ENCODE results near the gene SP140L.
A peak's percentile ranks its signal among the peaks of the same experiment; 100 is the strongest.
"Not testable (repeated sequence)": the region's sequence is repeated elsewhere in the genome, so short reads cannot be mapped to it uniquely, and the experiment has no call there.

The SP140L gene

DNA sequence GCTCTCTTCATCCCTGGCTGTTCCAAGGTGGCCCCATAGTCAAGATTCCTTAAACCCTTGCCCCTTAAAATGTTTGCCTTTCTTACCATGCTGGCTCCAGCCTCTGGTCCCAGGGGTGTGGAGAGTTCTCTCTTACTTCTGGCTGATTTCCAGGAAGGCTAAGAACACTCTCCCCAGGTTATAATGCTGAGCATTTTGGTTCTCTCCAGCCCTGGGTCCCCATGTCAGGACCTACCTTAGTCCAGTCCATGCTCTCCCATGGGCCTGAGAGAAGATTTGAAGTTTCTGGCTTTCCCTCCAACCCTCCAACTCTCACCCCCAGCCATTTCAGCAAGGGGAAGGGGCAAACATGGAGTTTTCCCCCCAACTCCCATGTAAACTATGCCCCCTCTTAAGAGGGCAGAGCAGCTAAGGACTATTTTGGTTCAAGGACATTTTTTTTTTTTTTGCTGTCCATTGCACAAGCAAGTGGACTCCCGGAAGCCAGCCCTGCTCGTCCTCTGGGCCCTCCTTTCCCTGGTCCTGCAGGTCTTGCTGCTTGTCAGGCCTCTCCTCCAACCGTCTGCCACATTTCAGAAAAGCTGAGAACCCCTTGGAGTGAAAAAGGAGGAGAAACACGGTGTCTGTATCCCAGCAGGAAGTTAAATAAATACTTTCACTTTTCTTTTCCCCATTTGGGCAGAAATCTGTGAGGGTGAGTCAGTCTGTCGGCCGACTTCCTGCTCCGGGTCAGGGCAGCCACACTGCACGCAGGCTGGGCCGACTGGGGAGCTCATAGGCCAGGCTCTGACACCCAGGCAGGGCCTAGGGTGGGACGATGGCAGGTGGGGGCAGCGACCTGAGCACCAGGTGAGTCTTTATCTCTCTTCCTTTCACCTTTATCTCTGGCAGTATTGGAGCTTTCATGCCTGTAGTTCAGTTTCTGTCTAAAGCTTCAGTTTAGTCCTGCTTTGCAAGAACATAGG lies at the start of gene SP140L:
TSS of gene SP140L (plus strand) at position 741 of the 965 bp plus-strand sequence. CDS start at position 818, 77 bp downstream.
- DNase-seq, result peak; percentile 69

DNA sequence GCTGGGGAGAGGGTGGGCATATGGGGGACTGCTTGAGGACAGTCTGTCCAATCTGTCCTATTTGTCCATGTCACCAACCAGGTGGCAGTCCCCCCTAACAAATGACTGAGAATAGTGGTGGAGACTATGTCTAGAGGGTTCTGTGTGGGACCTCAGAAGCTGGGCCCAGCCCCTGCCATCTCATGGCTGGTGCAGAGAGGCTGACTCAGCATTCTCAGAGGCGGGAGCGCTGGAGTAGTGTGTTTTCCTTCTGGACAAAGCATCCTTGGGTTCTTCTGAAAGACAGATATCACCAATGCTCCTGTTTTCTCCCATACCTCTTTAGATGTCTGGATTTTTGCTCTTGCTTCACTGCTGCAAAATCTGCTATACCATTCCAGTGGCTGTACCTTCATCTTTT lies 44.1 kb upstream of the SP140L start:
- DNase-seq, result no peak

DNA sequence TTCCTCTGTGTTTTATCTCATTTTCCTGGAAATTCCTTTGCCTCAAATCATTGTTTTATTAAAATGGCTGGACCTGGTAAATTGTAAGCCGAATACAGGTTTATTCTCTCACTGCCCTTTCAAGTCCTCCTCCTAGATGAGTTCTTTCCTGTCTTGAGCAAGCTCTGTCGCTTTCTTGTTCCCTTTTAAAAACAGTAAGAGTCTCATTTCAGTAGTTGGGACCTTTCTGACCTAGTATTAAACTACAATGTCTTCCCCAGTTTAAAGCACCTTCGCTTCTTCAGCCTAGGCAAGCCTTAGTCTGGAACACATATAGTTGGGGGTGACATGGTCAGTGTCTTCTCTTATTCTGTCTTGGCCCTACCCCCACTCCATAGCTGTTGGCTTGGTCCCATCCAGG lies 40.9 kb upstream of the SP140L start:
- DNase-seq, result no peak

DNA sequence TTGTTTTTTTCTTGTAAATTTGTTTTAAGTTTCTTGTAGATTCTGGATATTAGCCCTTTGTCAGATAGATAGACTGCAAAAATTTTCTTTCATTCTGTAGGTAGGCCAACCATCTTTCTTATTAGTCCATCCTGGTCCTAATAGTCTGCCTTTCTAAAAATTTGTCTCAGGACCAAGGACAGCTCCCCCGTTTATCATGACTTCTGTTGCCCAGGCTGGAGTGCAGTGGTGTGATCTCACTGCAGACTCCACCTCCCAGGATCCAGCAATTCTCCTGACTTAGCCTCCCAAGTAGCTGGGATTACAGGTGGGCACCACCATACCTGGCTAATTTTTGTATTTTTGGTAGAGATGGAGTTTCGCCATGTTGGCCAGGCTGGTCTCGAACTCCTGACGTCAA lies 37.7 kb upstream of the SP140L start:
- not testable (repeated sequence) for DNase-seq

DNA sequence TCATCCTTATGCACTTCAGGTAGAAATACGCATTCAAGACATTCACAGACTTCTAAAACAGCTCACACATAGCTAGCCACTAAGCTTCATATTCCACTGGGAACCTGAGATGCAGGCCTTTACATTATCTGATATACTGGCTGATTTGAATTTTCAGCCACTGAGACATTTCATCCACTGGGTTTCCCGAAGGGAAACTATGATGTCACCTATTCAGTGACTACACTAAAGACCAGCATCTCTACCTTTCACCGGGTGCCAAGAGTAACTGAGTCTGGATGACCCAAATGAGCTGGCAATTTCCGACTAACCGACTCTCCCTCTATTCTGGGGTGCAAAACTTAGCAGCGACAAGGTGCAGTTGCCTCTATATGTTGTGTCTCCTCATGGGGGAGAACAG lies 31.8 kb upstream of the SP140L start:
- DNase-seq, result no peak

DNA sequence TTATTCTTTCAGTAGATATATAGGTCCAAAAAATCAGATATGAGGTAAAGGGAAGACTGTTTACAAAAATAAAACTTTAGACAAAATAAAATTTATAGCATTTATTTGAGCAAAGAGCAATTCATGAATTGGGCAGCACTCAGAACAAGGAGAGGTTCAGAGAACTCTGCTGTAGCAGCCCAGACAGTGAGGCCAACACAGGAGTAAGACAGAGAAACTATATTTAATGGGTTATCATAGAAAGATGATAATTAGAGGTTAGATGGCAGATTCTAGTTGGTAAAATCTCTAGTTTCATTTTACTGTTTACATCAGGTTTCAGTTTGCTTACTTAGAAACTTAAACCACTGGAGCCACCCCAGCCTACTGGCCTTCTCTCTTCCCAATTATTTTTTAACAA lies 30.1 kb upstream of the SP140L start:
- DNase-seq, result no peak

DNA sequence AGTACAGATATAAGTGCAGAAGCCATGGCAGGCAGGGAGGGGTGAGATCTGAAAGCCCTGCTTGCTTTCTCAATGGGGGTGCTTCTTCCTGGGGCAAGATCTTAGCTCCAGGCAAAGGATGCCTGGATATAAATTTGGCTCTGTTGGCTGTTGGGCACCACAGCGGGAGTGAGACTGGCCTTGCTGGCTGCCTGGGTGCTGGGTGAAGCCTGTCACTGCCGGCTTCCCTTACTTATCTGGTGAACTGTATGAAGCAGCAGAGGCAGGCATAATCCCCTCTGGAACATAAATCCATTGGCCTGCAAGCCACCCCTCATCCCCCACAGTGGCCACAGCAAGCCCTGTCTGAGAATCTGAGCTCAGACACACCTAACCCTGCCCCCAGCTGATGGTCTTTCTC lies 27.4 kb upstream of the SP140L start:
- no peak for DNase-seq

DNA sequence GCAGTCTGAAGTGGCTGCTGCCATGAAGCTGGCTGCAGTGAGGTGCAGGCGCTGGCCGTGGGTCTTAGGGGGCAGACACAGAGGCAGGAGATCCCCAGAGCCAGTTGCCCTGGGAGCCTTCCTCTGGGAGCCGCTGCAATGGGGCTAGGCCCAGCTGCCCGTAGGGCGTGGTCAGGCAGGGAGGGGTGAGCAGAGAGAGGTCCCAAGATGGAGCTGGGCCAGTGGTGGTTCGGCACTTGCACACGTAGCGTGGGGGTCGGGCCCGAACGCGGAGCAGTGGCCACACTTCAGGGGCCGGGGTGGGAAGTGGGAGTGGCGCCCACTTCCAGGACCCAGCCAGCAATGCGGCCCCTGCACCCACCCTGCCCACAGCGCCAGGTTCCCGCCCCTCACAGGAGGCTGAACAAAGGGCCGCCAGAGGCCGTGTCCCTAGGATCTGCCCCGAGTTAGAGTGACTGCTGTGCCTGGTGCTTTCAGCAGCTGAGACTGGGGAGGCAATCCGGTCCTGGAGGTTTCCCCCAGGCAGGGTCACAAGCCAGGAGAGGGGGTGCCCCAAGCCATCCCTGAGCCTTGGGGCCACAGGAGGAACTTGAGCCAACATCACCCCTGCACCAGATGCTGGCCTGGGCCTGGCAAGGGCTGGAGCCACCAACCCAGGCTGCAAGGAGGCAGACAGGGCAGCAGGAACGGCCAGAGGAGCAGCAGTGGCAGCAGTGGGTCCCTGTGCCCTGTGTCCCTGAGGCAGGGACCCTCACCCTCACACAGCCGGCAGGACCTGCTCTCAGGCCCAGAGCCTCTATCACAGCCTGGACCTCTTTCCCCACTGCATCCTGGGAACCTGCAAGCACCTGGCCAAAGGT lies 21.3 kb upstream of the SP140L start:
- no peak for DNase-seq

DNA sequence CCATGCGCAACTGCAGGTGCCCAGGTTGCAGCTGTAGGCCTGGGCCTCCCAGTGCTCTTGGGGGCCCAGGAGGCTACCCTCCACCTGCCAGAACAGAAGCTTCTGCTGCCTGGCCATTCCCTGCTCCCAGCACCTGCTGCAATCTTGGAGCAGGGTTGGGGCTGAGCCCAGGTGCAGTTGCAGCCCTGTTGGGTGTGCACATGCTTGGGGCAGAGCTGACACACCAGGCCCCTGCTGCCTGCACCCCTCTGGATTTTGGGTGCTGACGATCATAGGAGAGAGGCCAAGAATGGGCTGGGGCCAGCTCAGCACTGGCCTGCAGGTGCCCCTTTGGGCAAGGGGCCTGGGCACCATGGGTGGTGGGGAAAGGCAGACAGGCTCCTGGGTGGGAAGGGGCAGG lies 20.5 kb upstream of the SP140L start:
- DNase-seq, result no peak

DNA sequence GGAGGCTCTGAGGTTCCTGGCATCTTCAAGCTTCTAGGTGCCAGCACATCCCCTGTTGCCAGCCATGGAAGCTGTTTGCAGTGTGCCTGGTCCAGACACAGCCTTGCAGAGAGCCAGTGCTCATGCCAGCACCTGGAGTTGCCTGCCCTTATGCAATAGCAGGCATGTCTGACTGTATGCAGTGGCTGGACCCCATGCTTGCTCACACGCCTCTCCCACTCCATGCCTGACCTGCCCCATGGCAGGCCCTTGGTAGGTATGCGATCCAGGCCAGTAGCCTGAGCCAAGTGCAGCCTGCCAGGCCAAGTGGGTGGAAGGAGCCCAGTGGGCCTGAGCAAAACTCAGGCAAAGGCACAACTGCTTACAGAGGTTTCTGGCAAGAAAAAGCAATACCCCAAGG lies 19.5 kb upstream of the SP140L start:
- DNase-seq, result no peak

DNA sequence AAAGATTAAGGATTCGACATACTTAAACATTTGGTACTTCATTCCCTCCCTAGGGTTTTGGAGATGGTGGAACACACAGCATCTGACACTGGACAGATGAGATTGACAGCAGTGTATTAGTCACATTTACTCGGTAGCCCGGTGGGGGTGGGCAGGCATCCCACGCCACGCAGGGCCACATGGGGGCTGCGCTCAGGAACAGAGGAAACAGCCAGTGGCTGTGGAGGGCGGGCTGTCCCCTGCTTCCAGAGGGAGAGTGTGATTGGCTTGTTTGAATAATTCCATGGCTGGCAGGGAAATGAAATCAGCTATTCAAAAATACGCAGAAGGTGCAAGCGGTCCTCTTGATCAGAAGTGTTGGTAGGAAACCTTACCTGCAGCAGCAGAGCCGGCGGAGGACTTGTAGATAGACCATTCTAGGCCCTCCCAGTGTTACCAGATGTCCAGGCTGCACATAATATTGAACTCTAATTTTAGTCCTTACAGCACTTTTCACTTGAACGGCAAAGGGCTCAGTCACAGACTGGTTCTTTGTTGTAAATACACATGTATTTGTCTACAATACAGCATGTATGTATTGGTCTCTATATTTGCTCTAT lies 18.5 kb upstream of the SP140L start:
- no peak for DNase-seq

DNA sequence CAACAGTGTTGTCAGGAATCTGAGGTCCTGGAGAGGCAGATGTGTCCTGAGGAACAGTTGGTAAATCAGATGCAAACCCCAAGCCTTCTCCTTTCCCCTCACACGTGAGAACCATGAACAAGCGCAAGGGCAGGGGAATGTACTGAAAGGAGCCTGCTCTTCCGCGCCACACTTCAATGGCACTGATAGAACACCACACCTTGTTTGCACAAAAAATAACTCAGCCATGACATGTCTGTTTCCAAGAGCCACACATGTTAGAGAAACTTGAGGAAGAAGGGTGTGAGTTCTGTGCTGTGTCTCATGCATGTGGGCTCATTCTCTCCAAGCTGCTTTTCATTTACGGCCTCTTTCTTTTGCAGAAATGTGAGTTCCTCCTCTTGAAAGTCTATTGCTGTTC lies 16.2 kb upstream of the SP140L start:
- not testable (repeated sequence) for DNase-seq

DNA sequence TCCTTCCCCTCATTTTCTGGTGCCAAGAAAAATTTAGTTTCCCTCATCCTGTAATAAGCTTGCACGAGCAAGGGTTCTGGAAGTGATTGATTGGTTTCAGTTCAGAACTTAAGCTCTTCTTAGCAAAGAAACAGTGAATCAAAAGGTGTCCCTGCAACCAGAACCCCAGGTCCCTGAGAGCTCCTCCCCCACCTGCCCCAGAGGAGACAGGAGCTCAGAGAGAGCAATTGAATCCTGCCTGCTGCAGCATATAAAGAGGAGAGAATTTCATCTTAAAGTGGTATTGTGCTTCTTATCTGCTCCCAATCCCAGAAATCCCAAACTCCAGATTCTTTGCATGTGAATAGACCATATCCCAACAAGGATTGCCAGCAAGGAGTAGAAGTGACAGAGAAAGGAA lies 15.4 kb upstream of the SP140L start:
- DNase-seq, result not testable (repeated sequence)

DNA sequence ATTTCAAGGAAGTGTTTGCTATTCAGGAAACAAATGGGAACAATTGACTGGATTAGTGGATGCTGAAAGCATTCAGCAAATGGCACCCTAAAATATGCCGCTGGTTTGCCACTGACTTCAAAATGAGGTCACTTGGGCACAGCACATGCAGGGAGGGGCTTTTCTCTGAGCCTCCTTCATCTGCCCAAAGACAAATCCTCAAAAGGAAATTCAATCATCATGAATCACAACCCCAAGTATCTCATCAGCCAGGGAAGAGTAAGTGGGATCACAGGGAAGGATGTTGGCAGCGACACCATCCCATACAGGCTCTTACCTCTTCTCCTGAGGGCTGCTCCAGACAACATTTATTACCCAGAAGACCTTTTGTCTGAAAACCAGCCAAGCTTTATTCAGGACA lies 14.4 kb upstream of the SP140L start:
- DNase-seq, result no peak

DNA sequence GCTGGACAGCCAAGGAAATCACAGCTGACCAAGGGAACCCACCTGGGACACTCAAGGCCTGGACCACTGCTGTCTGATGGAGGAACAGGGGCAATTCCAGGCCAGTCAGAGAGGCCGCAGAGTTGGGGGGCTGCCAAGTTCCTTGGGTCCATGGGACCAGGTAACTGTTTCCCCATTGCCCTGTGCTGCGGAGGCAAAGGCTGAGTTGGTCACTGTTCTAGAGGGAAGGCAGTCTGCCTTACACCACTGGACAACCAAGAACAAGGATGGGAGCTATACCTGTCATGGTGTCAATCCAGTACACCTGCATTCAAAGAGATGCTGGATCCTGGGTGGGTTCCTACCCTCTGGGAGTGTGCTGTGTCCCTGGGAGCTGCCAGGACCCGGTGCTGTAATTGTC lies 9.6 kb upstream of the SP140L start:
- no peak for DNase-seq

DNA sequence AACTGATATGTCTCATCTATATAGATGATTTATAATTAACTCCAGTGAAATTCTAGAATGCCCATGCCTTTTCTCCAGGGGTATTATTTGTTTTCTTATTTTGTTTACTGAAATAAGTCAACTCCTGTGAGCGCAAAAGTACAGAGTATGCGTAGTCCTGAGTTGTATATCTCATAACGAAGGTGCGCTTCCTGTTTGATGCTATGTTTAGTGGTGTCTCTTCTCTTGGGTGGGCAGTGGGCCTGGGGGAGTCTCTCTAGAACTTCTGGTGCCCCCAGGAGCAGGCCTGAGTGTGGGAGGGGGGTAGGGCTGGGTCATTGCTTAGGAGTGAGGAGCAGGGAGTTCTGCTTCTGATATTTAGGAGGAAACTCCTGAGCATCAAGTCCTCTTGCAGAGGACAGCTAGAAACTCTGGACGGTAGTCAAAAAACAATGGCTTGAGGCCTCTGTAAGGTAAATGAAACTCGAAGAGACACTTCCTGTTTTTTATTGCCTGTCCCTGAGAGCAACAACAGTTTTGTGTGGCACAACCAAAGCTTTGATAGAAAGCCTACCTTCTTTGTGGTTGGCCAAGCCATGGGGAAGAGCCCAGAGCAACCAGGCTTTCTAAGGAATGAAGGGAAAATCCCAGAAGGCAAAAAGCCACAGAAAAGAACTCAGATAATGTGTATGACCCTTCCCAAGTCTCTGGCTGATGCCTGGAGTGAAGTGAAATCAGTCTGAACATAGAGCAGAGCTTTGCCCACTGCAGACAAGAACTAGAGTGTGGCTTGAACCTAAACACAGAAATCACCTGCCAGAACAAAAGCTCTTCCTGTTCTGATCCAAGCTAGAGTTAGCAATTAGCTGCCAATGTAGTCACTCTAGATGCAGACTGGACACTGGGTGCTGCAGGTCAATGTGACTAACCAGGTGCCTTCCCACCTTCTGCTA lies 8.5 kb upstream of the SP140L start:
- no peak for DNase-seq

DNA sequence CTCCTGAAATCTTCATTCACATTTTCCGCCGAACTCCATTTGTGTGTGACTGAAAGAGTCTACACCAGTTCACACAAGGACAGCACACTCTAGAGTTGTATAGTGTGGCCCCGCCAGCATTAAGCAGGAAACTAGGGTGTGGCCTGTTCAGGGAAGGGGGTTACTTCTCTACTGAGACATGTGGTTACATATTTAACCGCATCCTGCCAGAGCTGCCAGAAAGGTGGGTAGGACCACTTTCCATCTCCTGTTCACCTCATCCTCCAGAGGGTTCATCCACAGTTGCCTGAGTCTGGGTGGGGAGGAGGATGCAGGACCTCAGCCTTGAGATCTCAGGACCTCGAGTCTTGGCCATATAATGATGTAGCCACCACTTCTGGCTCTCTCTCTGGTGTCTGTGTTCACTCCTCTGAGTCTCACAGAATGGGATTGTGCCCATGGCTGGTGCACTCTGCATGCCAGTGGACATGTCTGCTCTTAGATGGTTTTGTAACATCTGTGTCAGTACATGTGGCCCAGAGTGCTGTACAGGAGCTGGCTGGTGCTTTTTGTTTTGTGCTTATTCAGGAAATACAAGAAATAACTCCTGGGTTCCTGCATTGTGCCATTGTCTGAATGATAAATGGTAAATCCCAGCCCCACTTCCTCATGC lies 7.7 kb upstream of the SP140L start:
- DNase-seq, result no peak

DNA sequence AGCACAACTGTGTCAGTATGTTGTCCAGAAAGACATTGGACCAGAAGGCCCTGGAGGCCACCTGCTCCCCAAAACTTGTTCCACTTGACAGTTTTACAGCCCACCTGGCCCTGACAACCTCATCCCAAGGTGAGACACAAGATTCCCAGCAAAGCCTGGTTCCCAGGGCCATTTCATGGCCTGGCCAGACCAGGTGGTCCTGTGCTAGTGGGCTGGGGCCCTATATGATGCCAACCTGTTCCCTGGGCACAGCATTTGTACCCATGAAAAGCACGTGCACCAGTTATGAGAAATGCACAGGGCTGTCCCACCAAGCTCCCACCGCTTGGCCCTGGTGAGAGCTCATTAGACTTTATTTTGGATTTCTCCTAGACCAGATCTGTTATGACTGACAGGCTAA lies 6.0 kb upstream of the SP140L start:
- DNase-seq, result no peak

DNA sequence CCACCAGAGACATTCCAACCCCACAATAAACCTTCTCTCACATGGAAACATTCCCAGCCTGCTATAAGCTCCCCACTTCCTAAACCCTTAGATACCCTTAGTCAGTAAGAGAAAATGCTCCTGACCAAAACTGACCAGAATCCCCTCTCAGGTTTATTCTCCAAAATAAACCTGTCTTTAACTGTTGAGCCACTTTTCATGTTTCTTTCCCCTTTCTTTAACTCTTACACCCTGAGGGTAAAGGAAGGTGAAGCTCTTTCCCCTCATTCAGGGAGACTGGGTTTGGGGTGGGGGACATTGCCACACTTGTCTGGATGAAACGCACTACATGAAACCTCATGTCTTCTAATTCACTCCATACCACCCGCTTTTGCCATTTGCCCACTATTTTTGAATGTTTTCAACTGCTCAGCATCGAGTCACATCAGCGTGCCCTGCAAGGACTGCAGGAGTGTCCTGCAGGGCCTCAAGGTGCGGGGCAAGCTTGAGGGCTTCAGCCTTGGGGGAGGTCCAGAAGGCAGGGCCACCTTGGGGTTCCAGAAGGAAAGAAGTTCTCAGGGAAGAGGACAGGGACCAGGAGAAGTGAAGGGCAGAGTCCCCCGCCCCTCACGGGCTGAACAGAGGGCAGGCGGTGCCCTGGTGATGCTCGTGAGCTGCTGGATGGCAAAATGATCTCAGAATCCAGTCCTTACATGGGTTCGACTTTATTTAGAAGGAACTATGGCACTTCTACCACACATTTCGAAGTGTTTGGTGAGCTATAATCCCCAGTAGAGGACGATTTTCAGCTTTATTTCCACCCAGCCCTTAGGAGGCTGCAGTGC lies 4.2 kb upstream of the SP140L start:
- DNase-seq, result no peak

DNA sequence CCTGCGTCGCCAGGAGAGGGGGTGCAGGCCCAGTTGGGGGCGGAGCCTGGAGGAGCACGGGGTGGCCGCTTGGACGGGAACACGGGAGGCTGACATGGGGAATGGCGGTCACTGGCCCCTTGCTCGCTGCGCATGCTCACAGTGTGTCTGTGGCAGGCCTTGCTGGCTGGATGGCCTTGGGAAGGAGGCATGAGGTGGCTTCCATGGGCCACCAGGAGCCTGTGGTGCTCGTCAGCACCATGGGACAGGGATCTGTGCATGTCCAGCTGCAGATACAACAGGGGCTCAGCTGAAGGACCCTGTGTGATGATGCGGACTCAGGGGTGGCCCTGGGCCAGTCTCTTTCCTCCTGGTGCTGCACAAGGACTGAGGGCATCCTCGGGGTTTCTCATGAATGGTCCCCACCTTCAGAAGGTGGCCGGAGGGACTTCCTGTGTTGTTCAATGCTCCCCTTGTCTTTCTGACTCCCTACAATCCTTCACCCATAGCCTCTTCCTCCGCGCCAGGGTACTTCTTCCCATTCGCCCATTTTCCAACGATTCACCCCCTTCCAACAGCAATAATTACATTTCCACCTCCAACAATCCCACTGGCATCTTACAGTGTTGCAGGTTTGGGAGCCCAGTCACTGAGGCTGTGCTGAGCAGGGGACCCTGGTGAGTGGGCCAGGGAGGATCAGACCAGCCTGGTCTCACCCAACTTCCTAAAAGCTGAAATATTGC lies 3.4 kb upstream of the SP140L start:
- no peak for DNase-seq
